Activated CD8-positive, alpha-beta memory T cell treated with anti-CD3 and anti-CD28 coated beads for 36 hours (primary cell): ENCODE data around the gene INHA. TPM values are rescaled to one million over a fixed set of nuclear protein-coding genes. Genes with fewer than 3 reads are reported as not detected.

Experiments
- CTCF ChIA-PET: fragments of 350-600 bp; sonication (Branson Sonifier 250); formaldehyde crosslinking; loops from one replicate; lab custom pipeline; 2021; ENCODE audit warnings: antibody characterized with exemption; lab: Charles Lee
- POLR2A ChIA-PET: fragments of 350-600 bp; sonication (Branson Sonifier 250); formaldehyde crosslinking; loops from one replicate; lab custom pipeline; 2021; ENCODE audit warnings: antibody characterized with exemption; lab: Charles Lee
- total RNA-seq, 2 experiments: library from RNA; stranded (reverse); gene quantifications; one replicate each; pipeline ENCODE4 v1.2.3, GENCODE V29; 2021

Gene INHA, protein sequence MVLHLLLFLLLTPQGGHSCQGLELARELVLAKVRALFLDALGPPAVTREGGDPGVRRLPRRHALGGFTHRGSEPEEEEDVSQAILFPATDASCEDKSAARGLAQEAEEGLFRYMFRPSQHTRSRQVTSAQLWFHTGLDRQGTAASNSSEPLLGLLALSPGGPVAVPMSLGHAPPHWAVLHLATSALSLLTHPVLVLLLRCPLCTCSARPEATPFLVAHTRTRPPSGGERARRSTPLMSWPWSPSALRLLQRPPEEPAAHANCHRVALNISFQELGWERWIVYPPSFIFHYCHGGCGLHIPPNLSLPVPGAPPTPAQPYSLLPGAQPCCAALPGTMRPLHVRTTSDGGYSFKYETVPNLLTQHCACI
- not detected for total RNA-seq

DNA sequence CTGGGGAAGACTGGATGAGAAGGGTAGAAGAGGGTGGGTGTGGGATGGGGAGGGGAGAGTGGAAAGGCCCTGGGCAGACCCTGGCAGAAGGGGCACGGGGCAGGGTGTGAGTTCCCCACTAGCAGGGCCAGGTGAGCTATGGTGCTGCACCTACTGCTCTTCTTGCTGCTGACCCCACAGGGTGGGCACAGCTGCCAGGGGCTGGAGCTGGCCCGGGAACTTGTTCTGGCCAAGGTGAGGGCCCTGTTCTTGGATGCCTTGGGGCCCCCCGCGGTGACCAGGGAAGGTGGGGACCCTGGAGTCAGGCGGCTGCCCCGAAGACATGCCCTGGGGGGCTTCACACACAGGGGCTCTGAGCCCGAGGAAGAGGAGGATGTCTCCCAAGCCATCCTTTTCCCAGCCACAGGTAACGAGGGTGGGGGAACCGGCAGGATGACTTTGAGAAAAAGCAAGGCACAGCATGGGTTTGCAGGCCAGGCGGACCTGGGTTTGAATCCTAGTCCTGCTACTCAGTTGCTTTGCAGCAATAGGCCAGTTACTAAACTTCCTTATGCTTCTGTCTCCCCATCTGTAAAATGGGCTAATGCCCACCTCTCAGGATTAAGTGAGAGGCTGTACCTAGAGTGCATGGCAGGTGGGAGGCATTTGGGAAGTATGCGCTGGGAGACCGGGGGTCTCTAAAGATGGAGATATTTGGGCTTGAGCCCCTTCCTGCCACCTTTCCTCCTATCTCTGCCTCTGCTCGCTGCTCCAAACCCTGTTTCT, at the start of gene INHA:
TSS of gene INHA (plus strand) at position 74 of the 765 bp plus-strand sequence. CDS start at position 139, 65 bp downstream.
- ChIA-PET POLR2A (interaction anchor here (0.6 kb wide), 1 partner anchor 199 kb away, joined by 3 read pairs; no protein-coding TSS in a partner anchor), CTCF (interaction anchor here (1.5 kb wide), 1 partner anchor 31 kb away, joined by 5 read pairs; no protein-coding TSS in a partner anchor)

DNA sequence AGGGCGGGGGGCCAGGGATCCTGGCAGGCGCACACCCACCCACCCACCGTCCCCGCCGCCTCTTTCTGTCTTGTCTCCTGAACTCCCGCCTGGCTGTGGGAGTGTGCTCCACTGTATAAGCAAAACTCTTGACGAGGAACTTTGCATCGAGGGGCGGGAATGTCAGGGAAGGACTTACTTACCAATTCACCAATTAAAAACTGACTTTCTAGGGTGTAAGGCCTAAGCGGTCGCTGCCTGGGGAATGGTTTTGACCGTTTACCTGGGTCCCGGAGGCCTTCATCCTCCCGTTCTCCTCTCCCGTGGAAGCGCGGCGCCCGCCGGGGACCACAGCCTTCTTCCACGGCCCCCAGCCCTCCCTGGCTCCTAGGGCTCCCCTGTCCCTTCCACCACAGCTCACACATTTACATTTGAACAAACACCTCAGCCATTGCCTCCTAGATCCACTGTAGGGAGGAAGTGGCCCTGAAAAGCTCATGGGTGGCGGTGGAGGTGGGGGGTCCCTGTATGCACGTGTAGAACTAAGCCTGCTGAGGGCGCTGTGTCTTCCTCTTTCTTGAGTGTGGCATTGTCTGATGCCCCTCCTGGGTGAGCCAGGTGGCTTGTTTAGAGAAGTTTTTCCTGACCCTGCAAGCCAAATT, 49.0 kb upstream of the INHA start:
- ChIA-PET CTCF (interaction anchor here (0.7 to 2.0 kb wide), 6 partner anchors 13 to 120 kb away, joined by 3 to 6 read pairs (median 4); partner anchors contain the start of genes CHPF and GMPPA), POLR2A (no interaction called here)

DNA sequence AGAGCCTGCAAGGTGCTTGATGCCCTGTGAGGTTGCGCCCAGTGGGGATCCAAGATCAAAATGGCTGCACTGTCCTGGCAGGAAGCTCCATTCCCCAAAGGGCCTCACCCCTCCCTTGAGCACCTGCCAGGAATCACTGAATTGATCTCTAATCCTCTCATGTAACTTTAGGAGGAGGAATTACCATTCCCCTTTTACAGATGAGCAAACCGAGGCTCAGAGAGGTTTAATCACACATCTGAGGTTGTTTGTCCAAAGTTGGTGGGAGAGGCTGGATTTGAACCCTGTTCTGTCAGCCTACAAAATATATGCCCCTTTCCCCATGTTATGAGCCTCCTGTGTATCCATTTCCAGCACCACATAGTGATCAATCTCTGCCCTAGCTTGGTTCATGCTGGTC, 47.3 kb upstream of the INHA start:
- ChIA-PET CTCF (interaction anchor here (1.0 to 2.0 kb wide), 2 partner anchors 40 to 122 kb away, joined by 3 to 6 read pairs; no protein-coding TSS in a partner anchor), POLR2A (no interaction called here)

- POLR2A ChIA-PET = no interaction called here
These were observed 46.4 kb upstream of the INHA start for GRCh38 chr2:219525533-219526232.

DNA sequence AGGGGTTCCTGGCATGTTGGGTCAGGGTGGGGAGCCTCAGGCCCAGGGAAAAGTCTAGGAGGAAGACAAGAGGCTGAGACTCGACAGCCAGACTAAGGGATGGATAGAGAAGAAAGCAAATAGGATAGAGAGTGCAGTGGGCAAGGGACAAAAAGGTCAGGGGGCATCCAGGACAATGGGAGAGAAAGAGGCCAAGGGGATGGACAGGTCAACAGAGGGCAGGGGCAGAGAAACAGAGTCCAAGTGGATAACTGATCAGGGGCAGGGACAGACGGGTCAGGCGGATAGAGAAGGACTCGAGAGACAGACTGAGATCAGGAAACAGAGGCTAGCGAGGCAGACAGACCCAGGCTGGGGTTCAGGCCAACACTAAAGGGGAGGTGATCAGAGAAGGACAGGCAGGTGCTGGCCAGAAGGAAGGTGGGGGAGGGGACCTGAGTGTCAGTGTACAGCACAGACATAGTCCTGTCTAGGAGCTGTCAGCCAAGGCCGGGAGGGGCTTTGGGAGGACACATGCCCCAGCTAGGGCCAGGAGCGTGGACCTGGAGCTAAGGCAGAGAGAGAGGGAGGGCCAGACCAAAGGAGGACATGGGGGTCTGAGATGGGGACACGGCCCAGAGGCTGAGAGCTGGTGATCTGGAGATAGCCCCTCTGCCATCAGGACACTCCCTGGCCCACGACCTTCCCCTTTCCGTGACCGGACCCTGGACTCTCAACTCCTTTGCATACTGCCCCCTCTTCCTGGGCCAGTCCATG, 45.6 kb upstream of the INHA start:
- POLR2A ChIA-PET = no interaction called here
- CTCF ChIA-PET = interaction anchor here (0.5 to 7.3 kb wide), 3 partner anchors 17 to 126 kb away, joined by 3 to 112 read pairs (median 3); partner anchors contain the start of gene GMPPA

More at GRCh38 chr2:219525533-219526232, 46.4 kb upstream of the INHA start:
- CTCF ChIA-PET = interaction anchor here (1.0 to 7.3 kb wide), 2 partner anchors 31 to 41 kb away, joined by 3 to 112 read pairs; partner anchors contain the start of gene GMPPA

DNA sequence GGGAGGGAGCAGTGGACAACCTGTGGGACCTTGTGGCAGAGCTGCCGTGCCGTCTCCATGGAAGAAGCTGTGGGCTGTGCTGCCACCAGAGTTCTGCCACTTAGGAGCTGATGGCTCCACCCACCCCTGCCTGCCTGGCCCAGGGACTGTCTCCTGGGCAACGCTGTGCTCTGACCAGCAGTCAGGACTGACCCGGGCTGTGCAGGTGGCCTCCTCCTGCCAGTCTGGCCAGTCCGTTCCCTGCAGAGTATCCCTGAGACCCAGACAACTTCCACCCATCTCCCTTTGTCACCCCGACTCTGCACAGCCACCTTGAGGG, 45.1 kb upstream of the INHA start:
- ChIA-PET POLR2A (no interaction called here), CTCF (interaction anchor here (0.5 to 7.3 kb wide), 4 partner anchors 13 to 126 kb away, joined by 3 to 112 read pairs (median 17); partner anchors contain the start of gene GMPPA)

GRCh38 chr2:219527472-219527871, 44.6 kb upstream of the INHA start:
- ChIA-PET CTCF (interaction anchor here (1.1 to 7.3 kb wide), 5 partner anchors 13 to 59 kb away, joined by 3 to 112 read pairs (median 5); partner anchors contain the start of gene GMPPA), POLR2A (no interaction called here)

DNA sequence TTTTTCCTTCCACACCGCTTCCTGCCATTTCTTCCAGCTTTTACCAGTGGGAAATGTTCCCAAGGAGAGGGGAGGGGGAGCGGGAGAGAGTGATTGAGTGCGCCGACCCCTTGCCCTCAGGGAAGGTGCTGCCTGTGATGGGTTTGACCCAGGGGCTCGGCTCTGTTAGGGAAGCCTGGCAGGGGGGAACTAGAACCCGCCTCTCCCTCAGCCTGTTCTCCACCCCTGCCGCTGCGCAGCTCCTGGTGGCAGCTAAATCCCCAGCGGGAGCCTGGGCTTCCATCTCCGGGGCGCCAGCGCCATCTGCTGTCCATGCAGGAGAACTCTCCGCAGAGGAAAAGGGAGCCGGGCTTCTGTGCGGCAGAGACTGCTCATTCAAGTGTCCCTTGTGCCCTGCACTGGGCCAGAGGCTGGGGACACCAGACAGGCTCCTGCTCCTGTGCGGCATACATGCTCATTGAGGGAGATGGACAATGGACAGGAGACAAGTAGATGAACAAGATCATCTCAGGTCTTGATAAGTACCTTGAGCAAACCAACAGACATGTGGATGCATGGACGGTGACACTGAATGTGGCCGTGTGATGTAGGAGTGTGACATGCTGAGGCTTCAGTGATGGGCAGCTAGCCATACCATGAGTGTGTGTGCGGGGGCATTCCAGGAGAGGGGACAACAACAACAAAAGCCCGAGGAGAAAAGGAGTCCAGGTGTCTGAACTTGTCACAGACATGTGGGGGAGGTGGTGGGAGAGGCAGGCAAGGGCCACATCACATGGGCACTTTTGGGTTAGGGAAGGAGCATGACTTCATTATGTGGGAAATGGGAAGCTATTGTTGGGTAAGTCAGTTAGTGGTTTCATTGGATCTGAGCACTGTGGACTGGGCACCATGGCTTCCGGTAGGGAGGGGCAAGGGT, 41.8 kb upstream of the INHA start:
- ChIA-PET POLR2A (no interaction called here), CTCF (interaction anchor here (0.6 to 7.3 kb wide), 35 partner anchors 8 to 212 kb away, joined by 3 to 112 read pairs (median 5); partner anchors contain the start of genes CHPF, DES, DNPEP and GMPPA)

- POLR2A ChIA-PET = no interaction called here
- CTCF ChIA-PET = interaction anchor here (0.6 to 7.3 kb wide), 6 partner anchors 8 to 129 kb away, joined by 3 to 112 read pairs (median 20); partner anchors contain the start of genes CHPF, GMPPA and TMEM198
These were observed 40.3 kb upstream of the INHA start for GRCh38 chr2:219531639-219532377.

- ChIA-PET CTCF (interaction anchor here (0.6 to 7.3 kb wide), 5 partner anchors 8 to 129 kb away, joined by 3 to 112 read pairs (median 31); partner anchors contain the start of gene GMPPA), POLR2A (no interaction called here)
These were observed 39.8 kb upstream of the INHA start for GRCh38 chr2:219532378-219532649.

GRCh38 chr2:219533930-219534661, 38.0 kb upstream of the INHA start:
- POLR2A ChIA-PET = no interaction called here
- CTCF ChIA-PET = interaction anchor here (1.2 to 5.7 kb wide), 4 partner anchors 24 to 131 kb away, joined by 3 to 58 read pairs (median 4); no protein-coding TSS in a partner anchor

DNA sequence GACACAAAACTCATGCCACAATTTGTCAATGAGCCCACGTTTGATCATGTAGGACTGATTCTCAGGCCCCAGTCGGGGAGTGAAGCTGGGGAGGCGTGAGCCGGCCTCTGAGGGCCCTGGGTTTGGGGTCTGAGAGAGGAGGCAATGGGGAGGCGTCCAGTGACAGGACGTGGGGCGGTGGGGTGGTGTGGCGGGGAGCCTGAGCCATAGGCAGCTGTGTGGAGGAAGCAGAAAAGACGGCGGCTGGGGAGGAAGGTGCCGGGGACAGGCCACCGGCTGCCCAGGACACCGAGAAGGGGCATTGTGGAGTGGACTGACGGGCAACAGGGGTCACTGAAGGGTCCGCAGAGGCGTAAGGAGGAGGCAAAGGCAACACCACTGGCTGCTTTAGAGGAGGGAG, 35.7 kb upstream of the INHA start:
- CTCF ChIA-PET = interaction anchor here (1.7 to 1.9 kb wide), 2 partner anchors 41 to 60 kb away, joined by 3 to 5 read pairs; a partner anchor contains a TSS

DNA sequence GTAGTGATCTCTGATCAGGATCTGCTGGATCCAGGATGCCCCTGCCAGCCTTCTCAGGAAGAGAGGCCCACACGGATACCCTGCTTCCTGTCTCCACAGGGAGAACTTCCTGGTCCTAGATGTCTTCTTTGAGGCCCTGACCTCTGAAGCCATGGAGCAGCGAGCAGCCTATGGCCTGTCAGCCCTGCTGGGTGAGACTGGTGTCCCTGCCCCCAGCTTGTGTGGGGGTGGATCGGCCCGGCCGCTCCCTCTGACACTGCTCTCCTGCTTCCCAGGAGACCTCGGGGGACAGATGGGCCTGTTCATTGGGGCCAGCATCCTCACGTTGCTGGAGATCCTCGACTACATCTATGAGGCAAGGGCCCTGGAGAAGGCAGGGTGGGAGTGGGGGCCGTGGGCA, 35.1 kb upstream of the INHA start:
- ChIA-PET POLR2A (no interaction called here), CTCF (interaction anchor here (1.3 to 1.9 kb wide), 3 partner anchors 42 to 135 kb away, joined by 3 to 5 read pairs (median 4); a partner anchor contains a TSS)

More for the DNA sequence above, 35.7 kb upstream of the INHA start:
- POLR2A ChIA-PET = no interaction called here

- POLR2A ChIA-PET = no interaction called here
- CTCF ChIA-PET = interaction anchor here (1.3 to 1.9 kb wide), 2 partner anchors 43 to 136 kb away, joined by 4 to 5 read pairs; a partner anchor contains a TSS
These were observed 34.2 kb upstream of the INHA start for GRCh38 chr2:219537657-219538488.
